GM11168 (cell line): Measurements from ENCODE around the gene LCE6A.

Experiments
- in situ Hi-C: fragments of 300-500 bp; cut with MboI; formaldehyde crosslinking; loops from one replicate; pipeline ENCODE4 v1.12.0; 2022; ENCODE audit warnings: low sequenced_read_pairs; ENCODE audit not compliant: unreplicated experiment

Gene LCE6A

GRCh38 chr1:152871731-152872126 lies 29.1 kb downstream of the LCE6A start:
- in situ Hi-C loops = loop anchor here (5.0 kb wide), 1 partner anchor 56 kb away; no protein-coding TSS in a partner anchor

DNA sequence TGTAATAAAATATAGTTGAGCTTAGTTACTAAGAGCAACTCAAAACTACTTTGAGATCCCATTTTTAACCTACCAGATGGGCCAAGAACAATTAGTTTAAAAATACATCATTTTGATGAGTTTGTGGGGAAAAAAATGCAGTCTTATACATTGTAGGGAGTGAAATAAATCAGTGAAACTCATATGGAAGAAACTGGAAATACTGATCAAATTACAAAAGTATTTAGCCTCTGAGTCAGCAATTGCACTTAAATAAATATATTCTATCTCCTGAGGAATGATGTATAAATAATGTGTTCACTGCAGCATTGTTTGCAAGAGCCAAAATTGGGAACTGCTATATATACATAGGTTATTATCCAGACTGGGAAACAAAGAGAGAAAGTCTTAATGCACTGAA lies 30.8 kb downstream of the LCE6A start:
- in situ Hi-C loops = loop anchor here (5.0 kb wide), 1 partner anchor 54 kb away; no protein-coding TSS in a partner anchor

DNA sequence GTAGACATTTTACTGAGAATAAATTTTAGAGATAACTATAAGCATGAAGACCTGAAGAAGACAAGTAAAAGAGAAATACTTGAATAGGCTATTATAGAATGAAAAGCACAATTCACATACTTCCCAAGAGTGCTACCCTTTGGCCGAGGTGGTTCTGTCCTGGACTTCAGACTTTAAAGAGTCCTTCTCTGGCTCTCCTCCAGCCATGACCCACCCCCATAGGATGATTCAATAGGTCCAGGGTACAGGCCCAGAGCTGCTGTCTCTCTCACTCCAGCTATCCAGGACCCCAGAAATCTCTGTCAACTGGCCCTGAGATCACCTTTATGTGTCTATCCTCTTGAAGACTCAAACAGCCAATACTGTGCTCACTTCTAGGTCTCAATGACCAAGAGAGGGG lies 34.2 kb downstream of the LCE6A start:
- in situ Hi-C loops = no loop called here

DNA sequence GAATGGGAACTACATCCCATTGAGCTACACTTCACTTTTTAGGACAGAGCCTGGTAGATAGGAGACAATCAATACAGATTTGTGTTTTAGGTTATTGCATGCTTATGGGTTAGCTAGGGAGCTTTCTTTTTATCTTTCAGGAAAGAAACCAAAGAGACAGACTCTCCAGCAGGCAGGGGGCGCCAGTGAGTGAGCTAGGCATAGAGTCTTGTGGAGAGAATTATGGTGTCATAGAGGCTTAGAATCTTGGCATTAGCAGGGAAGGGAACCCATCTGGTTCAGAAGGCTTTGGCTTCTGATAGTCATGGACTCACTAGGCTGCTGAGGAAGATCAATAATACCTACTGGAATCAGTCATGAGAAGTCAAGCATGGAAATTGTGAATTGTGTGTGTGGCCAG lies 35.4 kb downstream of the LCE6A start, which contains the start of gene SMCP:
SMCP (plus strand) TSS at position 281 of the 400 bp plus-strand sequence. CDS start 6,101 bp downstream, outside the sequence.
- in situ Hi-C loops = no loop called here

DNA sequence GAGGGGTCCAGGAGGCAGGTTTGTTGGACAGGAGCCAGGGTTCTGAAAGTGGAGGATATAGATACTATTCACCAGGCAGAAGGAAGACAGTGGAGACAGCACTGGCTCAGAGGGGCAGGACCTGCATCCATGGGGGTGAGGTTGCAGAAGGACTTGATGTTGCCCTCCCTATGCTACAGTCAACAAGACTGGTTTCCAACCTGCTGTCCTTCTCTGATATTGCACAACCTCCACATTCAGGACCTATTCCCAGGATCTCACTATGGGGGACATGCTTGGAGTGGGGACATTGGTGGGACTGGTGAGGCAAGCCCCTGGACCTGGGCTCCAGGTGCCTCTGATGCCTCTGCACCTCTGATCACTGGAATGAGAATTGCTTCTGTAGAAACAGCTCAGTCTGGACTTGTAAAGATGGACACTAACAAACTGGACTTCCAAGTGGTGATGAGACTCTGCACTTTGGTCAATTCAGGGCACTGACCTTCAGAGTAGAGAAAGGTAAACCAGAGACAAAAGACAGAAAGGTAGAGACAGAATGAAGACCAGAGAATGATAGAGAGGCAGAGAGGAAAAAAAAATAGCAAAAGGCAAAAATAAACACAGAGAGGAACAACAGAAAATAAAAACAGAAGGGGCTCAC lies 37.0 kb downstream of the LCE6A start:
- in situ Hi-C loops = no loop called here

- in situ Hi-C loops = no loop called here
These were observed 37.7 kb downstream of the LCE6A start for GRCh38 chr1:152880316-152880715.

DNA sequence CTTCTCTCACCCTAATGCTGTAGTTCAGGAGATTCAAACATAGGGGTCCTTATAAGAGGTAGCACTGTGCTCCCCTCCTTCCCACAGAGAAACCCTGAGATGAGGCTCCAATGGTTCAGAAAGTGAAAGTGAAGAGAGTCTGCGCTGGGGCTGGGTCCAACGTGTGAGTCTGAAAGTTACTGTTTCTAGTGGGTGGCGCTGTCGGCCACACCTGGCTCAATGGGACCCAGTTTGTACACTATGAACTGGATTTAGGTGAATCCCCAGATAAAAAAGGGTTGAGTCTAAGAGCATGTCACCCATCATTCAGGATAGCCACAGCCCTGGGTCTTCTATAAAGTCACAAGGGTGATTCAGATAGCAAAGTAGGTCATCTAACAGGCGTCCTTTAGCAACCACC lies 38.3 kb downstream of the LCE6A start:
- in situ Hi-C loops = no loop called here

DNA sequence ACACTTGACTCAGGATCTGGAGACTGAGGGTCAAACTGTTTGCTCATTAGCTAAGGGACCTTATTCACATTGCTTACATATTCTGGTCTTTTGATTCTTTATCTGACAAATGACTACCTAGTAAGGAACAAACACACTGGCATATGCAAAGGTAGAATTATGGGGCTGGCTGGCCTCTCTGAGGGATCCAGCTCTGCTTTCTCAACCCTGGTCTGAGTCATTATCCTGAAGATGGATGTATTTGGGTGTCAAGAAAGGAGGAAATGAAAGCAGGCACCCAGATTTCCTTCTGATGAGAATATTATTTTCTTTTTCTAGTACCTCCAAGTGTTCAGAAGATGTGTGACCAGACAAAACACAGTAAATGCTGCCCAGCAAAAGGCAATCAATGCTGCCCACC lies 41.4 kb downstream of the LCE6A start:
- in situ Hi-C loops = no loop called here

- in situ Hi-C loops = no loop called here
These were observed 41.9 kb downstream of the LCE6A start for GRCh38 chr1:152884506-152884905.

DNA sequence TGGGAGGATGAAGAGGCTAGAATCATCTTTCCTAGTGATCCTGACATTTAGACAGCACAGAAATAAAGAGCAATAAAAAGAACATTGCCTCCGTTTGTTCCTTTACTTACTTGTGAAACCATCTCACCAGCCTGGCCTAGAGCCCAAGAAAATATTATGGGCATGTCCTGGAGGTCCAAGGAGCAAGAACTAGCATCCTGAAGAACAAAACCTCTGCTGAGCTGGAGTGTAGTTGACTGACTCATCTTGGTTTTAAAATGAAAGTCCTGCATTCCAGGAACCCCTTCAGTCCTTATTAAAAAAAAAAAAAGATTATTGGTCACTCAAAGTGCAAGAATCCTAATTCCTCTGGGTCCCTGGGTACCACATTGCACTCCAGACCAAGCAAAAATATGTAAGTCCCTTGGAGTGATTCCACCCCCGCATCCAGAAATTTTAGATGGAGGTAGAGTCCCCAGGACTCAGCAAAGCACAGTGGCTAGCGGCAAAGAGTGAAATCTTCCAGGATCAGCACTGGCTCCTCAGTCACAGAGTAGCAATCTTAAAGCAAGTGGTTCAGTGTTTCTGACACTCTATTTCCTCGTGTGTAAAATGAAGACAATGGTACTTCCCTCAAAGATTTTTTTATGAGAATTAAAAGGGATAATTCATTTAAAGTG lies 42.4 kb downstream of the LCE6A start:
- in situ Hi-C loops = no loop called here

GRCh38 chr1:152886085-152886484 lies 43.4 kb downstream of the LCE6A start:
- in situ Hi-C loops = no loop called here

DNA sequence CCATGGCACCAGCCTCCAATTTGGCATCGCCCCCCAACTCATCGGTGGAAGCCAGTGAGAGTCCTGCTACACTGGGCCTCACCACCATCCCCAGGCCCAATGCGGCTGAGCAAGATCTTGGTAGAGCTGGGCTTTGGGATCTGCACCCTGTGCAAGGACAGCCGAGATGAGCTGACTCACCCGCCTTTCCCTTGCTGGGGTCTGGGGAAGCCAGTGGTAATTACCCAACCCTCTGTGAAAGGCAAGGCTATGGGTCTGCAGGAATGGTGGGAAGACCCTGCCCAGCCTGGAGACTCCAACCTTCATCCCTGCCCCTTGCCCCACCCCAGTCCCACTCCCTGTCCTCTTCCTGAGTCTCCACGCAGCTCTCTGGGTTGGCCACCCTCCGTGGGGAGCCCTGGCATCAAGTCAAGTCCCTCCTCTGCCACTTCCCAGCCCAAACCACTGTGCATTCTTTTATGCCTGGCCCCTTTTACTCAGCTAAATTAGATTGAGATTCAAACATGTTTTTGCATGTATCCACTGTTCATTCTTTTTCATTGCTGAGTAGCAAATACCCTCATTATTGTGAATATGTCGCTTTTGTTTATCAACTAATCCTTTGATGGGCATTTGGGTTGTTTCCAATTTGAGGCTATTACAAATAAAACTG lies 44.2 kb downstream of the LCE6A start:
- in situ Hi-C loops = no loop called here

DNA sequence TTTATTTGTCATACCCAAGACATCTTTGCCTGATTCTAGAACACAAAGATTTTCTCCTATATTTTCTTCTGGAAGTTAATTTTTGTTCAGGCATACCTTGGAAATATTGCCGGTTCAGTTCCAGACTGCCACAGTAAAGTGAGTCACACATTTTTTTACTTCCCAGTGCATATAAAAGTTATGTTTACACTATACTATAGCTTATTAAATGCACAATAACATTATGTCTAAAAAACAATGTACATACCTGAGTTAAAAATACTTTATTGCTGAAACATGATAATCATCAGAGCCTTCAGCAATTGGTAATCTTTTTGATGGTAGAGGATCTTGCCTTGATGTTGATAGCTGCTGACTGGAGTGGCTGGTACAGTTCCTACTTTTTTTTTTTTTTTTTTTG lies 45.5 kb downstream of the LCE6A start:
- in situ Hi-C loops = no loop called here
